Measurements from ENCODE around the gene VAV2.
A peak's percentile ranks its signal among the peaks of the same experiment; 100 is the strongest.

VAV2 gene

GRCh38 chr9:133824106-133824801, 167.9 kb downstream of the VAV2 start:
- H3K4me3 ChIP-seq (ENCODE audit: low read length): no peak overlapping the region
- TF ChIP-seq, protein P1, sequence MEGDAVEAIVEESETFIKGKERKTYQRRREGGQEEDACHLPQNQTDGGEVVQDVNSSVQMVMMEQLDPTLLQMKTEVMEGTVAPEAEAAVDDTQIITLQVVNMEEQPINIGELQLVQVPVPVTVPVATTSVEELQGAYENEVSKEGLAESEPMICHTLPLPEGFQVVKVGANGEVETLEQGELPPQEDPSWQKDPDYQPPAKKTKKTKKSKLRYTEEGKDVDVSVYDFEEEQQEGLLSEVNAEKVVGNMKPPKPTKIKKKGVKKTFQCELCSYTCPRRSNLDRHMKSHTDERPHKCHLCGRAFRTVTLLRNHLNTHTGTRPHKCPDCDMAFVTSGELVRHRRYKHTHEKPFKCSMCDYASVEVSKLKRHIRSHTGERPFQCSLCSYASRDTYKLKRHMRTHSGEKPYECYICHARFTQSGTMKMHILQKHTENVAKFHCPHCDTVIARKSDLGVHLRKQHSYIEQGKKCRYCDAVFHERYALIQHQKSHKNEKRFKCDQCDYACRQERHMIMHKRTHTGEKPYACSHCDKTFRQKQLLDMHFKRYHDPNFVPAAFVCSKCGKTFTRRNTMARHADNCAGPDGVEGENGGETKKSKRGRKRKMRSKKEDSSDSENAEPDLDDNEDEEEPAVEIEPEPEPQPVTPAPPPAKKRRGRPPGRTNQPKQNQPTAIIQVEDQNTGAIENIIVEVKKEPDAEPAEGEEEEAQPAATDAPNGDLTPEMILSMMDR (IDR thresholded peaks at IDR 0.05; ENCODE audit: insufficient read depth, low read depth, low read length, missing control alignments): no peak
- DNase-seq (ENCODE audit: low read depth): no peak

GRCh38 chr9:133823189-133824105, 168.7 kb downstream of the VAV2 start:
- H3K4me3 ChIP-seq (ENCODE audit: low read length): no peak overlapping the region
- no peak for DNase-seq (ENCODE audit: low read depth)
- TF ChIP-seq, protein P1 (IDR thresholded peaks at IDR 0.05; ENCODE audit: insufficient read depth, low read depth, low read length, missing control alignments): no peak

DNA sequence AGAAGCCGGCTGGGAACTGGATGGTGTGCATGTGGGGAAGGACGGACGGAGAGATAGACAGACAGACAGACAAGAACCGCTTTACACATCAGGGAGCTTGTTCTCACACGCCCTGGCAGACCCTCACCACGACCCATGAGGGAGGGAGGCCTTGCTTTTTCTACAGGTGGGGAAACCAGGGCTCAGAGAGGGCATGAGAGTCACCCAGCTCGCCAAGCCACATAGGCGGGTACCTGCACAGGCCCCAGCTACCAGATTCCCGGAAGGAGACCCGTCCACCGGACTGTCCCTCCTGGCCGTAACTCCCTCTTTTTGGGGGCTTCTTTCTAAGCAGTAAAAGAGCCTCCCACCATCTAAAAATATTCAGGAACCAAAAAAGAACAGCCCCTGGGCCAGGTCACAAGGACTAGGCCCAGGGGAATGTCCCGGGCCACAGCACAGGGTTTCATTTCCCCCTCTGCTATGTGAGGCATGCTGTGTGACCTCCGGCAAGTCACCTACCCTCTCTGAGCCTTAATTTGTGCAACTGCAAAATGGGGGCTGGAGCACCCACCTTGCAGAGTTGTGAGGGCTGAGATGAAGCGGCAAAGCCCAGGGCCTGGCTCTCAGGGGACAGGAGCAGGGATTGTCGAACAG, 169.6 kb downstream of the VAV2 start:
- no peak overlapping the region for H3K4me3 ChIP-seq (ENCODE audit: low read length)
- TF ChIP-seq, protein P1 (IDR thresholded peaks at IDR 0.05; ENCODE audit: insufficient read depth, low read depth, low read length, missing control alignments): no peak
- no peak for DNase-seq (ENCODE audit: low read depth)

DNA sequence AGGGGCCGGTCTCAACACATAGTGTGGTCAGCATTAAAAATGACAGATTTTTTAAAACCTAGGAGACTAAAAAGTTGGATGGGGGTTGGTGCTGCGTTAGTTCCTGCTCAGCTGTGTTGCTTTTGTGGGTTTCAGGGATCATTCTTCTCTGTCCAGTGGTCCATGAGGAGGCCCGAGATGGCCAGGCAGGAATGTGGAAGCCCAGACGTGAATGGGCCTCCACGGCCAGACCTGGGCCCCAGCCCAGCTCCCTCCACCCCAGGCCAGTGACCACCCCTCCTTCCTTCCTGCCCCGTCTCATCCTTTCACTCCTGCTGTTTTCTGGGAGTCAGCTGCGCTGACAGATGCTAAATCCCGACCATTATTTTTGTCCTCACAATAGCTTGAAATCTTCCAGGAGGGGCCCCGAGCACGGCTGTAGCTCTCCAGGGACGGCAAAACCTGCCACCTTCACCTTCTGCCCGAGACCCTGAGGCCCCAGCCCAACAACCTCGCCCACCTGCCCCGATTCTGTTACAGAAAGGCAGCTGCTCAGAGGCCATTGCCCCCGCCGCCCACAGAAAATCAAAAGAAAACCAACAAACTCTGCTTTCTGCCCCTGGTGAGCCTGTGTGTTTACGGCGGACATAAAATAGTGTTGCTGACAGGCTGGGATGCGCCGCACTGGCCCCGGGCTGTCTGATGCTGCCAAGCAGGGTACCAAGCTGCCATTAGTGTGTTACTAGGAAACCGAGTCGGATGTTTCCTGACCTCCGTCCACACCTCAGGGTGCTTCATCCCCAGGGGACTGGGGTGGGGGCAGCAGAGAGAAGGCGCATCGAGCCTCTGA, 170.3 kb downstream of the VAV2 start:
- H3K4me3 ChIP-seq (ENCODE audit: low read length): no peak overlapping the region
- no peak for DNase-seq (ENCODE audit: low read depth)
- TF ChIP-seq, protein P1 (IDR thresholded peaks at IDR 0.05; ENCODE audit: insufficient read depth, low read depth, low read length, missing control alignments): no peak

- no peak for DNase-seq (ENCODE audit: low read depth)
- no peak overlapping the region for H3K4me3 ChIP-seq (ENCODE audit: low read length)
- TF ChIP-seq, protein P1 (IDR thresholded peaks at IDR 0.05; ENCODE audit: insufficient read depth, low read depth, low read length, missing control alignments): no peak
These were observed 172.2 kb downstream of the VAV2 start for GRCh38 chr9:133819923-133820322.

- TF ChIP-seq, protein P1 (IDR thresholded peaks at IDR 0.05; ENCODE audit: insufficient read depth, low read depth, low read length, missing control alignments): no peak
- peak; percentile 18 for DNase-seq (ENCODE audit: low read depth)
- H3K4me3 ChIP-seq (ENCODE audit: low read length): no peak overlapping the region
These were observed 173.7 kb downstream of the VAV2 start for GRCh38 chr9:133818444-133818843.
